HL-60/S4 treated with retinoic acid at 250 ng/mL for 4 days and 3 days (cell line): Measurements from ENCODE around the gene ELMO1.

Experiments used
- in situ Hi-C: fragments of 300-500 bp; cut with MboI; formaldehyde crosslinking; loops from 2 replicates; pipeline ENCODE4 v1.7.0; 2022; ENCODE audit warnings: low sequenced_read_pairs

Gene ELMO1

GRCh38 chr7:37111459-37111858 lies 337.2 kb downstream of the ELMO1 start:
- in situ Hi-C loops, result no loop called here

GRCh38 chr7:37110660-37111424 lies 337.8 kb downstream of the ELMO1 start:
- in situ Hi-C loops, result no loop called here

- in situ Hi-C loops, result no loop called here
Observed at GRCh38 chr7:37109843-37110242, 338.8 kb downstream of the ELMO1 start.

GRCh38 chr7:37109016-37109683 lies 339.5 kb downstream of the ELMO1 start:
- in situ Hi-C loops, result no loop called here

GRCh38 chr7:37108615-37109014 lies 340.0 kb downstream of the ELMO1 start:
- in situ Hi-C loops, result no loop called here

GRCh38 chr7:37107047-37107750 lies 341.5 kb downstream of the ELMO1 start:
- in situ Hi-C loops, result no loop called here

- in situ Hi-C loops, result no loop called here
Observed at GRCh38 chr7:37105762-37106161, 342.9 kb downstream of the ELMO1 start.

- in situ Hi-C loops, result no loop called here
Observed at GRCh38 chr7:37104822-37105518, 343.7 kb downstream of the ELMO1 start.

GRCh38 chr7:37102518-37103137 lies 346.0 kb downstream of the ELMO1 start:
- in situ Hi-C loops, result no loop called here

- in situ Hi-C loops, result no loop called here
Observed at GRCh38 chr7:37100735-37101331, 347.8 kb downstream of the ELMO1 start.

GRCh38 chr7:37098762-37099161 lies 349.9 kb downstream of the ELMO1 start:
- in situ Hi-C loops, result no loop called here

- in situ Hi-C loops, result no loop called here
Observed at GRCh38 chr7:37097983-37098382, 350.7 kb downstream of the ELMO1 start.

- in situ Hi-C loops, result no loop called here
Observed at GRCh38 chr7:37097276-37097675, 351.4 kb downstream of the ELMO1 start.

- in situ Hi-C loops, result no loop called here
Observed at GRCh38 chr7:37096341-37096740, 352.3 kb downstream of the ELMO1 start.

- in situ Hi-C loops, result no loop called here
Observed at GRCh38 chr7:37095122-37095521, 353.5 kb downstream of the ELMO1 start.

GRCh38 chr7:37093257-37093656 lies 355.4 kb downstream of the ELMO1 start:
- in situ Hi-C loops, result no loop called here

- in situ Hi-C loops, result no loop called here
Observed at GRCh38 chr7:37092548-37092947, 356.1 kb downstream of the ELMO1 start.

GRCh38 chr7:37089972-37090371 lies 358.7 kb downstream of the ELMO1 start:
- in situ Hi-C loops, result no loop called here

GRCh38 chr7:37085600-37085999 lies 363.1 kb downstream of the ELMO1 start:
- in situ Hi-C loops, result no loop called here

GRCh38 chr7:37084303-37084702 lies 364.4 kb downstream of the ELMO1 start:
- in situ Hi-C loops, result no loop called here
